Colonic mucosa (tissue), 4 donors: Measurements from ENCODE around the gene INTS6. TPM values are rescaled to one million over a fixed set of nuclear protein-coding genes. Genes with fewer than 3 reads are reported as not detected.

ENCODE experiments used
- DNase-seq: peaks from one replicate; pipeline ENCODE4 v3.0.0-alpha.2; 2020
- H3K27ac ChIP-seq: fragments of 200-600 bp; one replicate; pipeline ENCODE4 v1.8.0; 2021
- H3K27me3 ChIP-seq: fragments of 200-600 bp; one replicate; pipeline ENCODE4 v1.8.0; 2021
- H3K36me3 ChIP-seq: fragments of 200-600 bp; one replicate; pipeline ENCODE4 v1.8.0; 2021
- H3K4me1 ChIP-seq: fragments of 200-600 bp; one replicate; pipeline ENCODE4 v1.8.0; 2021; ENCODE audit warnings: mild to moderate bottlenecking
- H3K4me3 ChIP-seq: fragments of 200-600 bp; one replicate; pipeline ENCODE4 v1.8.0; 2021
- H3K9ac ChIP-seq, 2 donors: one replicate each; pipeline ENCODE4 v1.7.0; 2013; ENCODE audit warnings: control low read depth in 2 of 2, low read depth in 2 of 2, low read length in 2 of 2
- H3K9me3 ChIP-seq: fragments of 200-600 bp; one replicate; pipeline ENCODE4 v1.8.0; 2021
- intact Hi-C: fragments of 100-400 bp; cut with DNase I; formaldehyde crosslinking; loops from one replicate; pipeline ENCODE4 v1.14.1; 2022
- total RNA-seq, 2 donors: library from RNA; stranded (reverse); fragmentation: NEBNext Ultra II Directional in 1 of 2; extraction: Animal tissue kit (Norgen Biotek cat#: 25700) in 1 of 2; gene quantifications; one replicate each; pipeline ENCODE4 v1.2.1, GENCODE V29; 2021
- TF ChIP-seq, protein P1 (sequence below): fragments of 200-600 bp; IDR thresholded peaks from one replicate; pipeline ENCODE4 v1.8.0; 2022; ENCODE audit warnings: antibody characterized with exemption, mild to moderate bottlenecking
- donor health status: healthy.
- donor health status: DM: no; HTN: no; CAD: no.
- donor health status: DM: no; HTN: no; CAD: no.

INTS6 gene
- total RNA-seq, 2 donors from 2014 or later: 30.8 to 32.3 TPM

DNA sequence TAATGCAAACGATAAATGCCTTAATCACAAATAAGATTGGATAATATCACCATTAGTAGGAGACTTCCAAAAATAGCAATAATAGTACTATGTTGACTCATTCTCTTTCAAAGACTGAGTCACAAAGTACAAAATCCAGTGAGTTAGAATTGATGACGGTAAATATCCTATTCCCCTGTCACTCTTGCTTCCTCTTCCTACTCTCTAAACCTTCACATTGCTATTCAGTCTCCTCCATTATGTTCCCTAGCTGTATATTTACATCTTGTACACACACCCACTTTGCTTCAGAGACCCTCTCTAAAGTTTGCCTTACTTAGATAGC is 26.3 kb upstream of the INTS6 start:
- Histone ChIP-seq H3K9ac (no peak overlapping the region), H3K4me1 (no peaks in the 10 kb centered on the region), H3K27ac (no peak overlapping the region), H3K36me3 (no peaks in the 10 kb centered on the region), H3K27me3 (no peaks in the 10 kb centered on the region), H3K4me3 (no peak overlapping the region), H3K9me3 (no peaks in the 10 kb centered on the region)
- TF ChIP-seq, protein P1, sequence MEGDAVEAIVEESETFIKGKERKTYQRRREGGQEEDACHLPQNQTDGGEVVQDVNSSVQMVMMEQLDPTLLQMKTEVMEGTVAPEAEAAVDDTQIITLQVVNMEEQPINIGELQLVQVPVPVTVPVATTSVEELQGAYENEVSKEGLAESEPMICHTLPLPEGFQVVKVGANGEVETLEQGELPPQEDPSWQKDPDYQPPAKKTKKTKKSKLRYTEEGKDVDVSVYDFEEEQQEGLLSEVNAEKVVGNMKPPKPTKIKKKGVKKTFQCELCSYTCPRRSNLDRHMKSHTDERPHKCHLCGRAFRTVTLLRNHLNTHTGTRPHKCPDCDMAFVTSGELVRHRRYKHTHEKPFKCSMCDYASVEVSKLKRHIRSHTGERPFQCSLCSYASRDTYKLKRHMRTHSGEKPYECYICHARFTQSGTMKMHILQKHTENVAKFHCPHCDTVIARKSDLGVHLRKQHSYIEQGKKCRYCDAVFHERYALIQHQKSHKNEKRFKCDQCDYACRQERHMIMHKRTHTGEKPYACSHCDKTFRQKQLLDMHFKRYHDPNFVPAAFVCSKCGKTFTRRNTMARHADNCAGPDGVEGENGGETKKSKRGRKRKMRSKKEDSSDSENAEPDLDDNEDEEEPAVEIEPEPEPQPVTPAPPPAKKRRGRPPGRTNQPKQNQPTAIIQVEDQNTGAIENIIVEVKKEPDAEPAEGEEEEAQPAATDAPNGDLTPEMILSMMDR: no peak
- DNase-seq: no peak
- intact Hi-C loops: no loop called here

DNA sequence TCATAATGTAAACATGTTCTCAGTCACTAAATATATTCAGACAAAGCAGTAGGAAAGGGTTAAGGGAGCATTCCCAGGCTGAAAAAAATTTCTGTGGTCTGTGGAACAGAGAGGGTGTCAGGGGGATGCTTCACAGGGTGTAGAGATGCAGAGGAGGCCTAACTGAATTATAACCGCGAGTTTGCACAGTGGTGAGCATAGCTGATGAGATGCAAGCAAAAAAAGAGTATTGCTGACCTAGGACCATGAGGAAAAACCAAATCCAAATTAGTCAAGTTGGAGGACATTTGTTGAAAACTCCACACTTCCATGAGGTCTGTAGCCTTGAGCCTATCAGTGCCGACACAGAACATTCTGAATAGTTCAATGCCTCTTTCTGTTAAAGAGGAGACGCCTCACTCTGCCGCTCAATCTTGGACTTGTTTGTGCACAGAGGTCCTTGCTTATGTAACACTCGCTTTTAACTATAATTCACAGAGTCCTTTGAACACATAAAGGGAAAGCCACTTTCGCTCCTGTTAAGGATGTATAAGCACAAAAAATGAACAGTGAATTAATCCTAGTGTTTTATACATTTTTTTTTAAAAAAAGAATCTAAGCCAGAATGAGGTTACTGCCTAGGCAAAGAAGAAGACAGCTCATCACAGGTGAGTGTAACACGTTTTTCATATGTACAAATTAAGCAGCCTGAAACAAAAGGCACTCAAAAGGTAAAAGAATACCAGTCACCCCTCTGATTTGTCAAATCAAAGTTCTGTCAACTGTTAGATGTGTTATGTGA is 25.8 kb upstream of the INTS6 start:
- Histone ChIP-seq H3K27me3 (no peaks in the 10 kb centered on the region), H3K9ac (no peak overlapping the region), H3K36me3 (no peaks in the 10 kb centered on the region), H3K9me3 (no peaks in the 10 kb centered on the region), H3K4me3 (no peak overlapping the region), H3K27ac (no peak overlapping the region), H3K4me1 (no peaks in the 10 kb centered on the region)
- no peak for DNase-seq
- TF ChIP-seq, protein P1: no peak
- intact Hi-C loops: no loop called here

DNA sequence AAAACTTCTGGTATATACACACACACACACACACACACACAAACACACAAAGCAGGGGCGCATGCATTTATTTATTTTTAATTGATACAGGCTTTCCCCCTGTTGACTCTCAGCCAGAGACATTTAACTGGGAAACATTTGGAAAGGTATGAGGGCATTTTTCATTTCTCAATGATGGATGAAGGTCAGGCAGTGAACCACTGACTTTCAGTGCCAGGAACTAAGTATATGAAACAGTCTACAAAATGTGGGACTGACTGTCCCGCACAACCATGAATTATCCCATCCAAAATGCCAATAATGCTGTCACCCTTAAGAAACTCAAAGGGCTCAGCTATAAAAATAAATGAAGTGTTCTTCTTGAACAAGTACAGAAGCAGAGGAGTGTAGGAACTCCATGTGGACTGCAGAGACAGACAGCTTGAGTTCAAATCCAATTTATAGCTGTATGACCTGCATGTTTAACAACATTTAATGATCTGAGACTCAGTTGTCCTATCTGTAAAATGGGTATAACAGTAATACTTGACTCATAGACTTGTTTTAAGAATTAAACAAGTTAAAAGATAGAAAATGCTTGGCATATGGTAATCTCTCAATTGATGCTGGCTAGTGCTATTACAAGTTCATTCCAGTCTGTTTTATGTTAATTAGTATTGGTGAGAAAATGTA is 25.0 kb upstream of the INTS6 start:
- Histone ChIP-seq H3K27ac (no peak overlapping the region), H3K27me3 (no peaks in the 10 kb centered on the region), H3K36me3 (no peaks in the 10 kb centered on the region), H3K9me3 (no peaks in the 10 kb centered on the region), H3K9ac (no peak overlapping the region), H3K4me3 (no peak overlapping the region), H3K4me1 (no peaks in the 10 kb centered on the region)
- no peak for DNase-seq
- TF ChIP-seq, protein P1: no peak
- intact Hi-C loops: no loop called here

DNA sequence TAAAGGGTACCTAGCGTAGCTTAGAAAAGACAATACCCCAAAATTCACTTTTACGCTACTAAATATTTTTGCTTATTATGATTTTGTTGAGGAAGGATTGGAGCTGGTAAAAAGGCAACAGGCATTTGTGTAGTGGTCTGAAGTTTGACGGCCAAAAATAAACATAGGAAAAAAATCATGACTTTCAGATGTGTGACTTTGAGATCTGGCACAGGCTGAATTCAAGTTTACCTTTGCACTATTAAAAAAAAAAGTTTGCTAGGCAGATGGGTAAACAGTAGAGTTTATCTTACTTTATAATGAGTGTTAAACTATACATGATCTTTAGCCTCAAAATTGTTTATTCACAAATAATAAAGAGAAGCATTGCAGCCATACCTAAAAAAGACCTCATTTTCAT is 24.3 kb upstream of the INTS6 start:
- H3K9me3 ChIP-seq: no peaks in the 10 kb centered on the region
- intact Hi-C loops: no loop called here
- H3K4me3 ChIP-seq: no peak overlapping the region
- no peak for DNase-seq
- no peaks in the 10 kb centered on the region for H3K36me3 ChIP-seq
- H3K27me3 ChIP-seq: no peaks in the 10 kb centered on the region
- TF ChIP-seq, protein P1: no peak
- H3K4me1 ChIP-seq: no peaks in the 10 kb centered on the region
- no peak overlapping the region for H3K9ac ChIP-seq
- no peak overlapping the region for H3K27ac ChIP-seq

DNA sequence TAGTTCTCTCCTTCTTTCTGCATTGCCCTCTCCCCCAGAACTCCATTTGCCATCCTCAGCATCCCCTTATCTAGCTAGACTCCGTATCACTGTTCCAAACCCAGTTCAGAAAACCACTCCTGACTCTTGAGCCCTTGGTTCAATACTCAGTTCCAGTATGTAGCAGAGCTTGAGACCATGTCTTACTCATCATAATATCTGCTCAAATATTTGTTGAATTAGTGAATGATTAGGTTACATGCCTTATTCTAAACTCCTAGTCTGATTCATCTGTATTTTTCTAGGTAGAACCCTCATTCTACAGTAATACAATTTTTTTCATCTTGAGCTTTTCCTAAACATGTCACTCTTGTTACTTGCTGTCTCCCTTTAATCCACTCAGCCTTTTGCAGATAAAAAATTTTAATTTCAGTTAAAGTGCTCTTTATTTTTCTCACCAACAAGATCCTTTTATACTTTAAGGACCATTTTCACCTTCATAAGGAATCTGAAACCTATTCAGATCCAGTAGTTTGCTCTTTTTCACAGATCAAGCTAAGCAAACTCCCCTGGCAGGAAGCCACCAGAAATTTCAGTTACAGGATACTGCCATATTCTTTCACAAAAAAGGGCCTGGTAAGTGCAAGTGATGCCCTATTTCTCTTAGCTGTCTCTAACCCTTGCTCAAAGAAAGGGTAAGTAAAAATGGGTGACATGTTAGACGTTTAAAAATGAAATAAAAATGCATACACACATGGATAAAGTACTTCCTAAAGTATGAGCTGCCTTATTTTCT is 23.1 kb upstream of the INTS6 start:
- TF ChIP-seq, protein P1: no peak
- Histone ChIP-seq H3K4me1 (no peaks in the 10 kb centered on the region), H3K36me3 (no peaks in the 10 kb centered on the region), H3K27ac (no peak overlapping the region), H3K9ac (no peak overlapping the region), H3K27me3 (no peaks in the 10 kb centered on the region), H3K9me3 (no peaks in the 10 kb centered on the region), H3K4me3 (no peak overlapping the region)
- no peak for DNase-seq
- intact Hi-C loops: no loop called here
